Measurements from ENCODE around the gene EPB41L5. TPM values are rescaled to one million over a fixed set of nuclear protein-coding genes. Genes with fewer than 3 reads are reported as not detected.

Gene EPB41L5
- total and polyA plus RNA-seq, 10 of the 15 experiments (the other 5 are each of a cell fraction or from before 2014, with no cell fraction given), result 2.1 to 20.4 (median 8.2) TPM

DNA sequence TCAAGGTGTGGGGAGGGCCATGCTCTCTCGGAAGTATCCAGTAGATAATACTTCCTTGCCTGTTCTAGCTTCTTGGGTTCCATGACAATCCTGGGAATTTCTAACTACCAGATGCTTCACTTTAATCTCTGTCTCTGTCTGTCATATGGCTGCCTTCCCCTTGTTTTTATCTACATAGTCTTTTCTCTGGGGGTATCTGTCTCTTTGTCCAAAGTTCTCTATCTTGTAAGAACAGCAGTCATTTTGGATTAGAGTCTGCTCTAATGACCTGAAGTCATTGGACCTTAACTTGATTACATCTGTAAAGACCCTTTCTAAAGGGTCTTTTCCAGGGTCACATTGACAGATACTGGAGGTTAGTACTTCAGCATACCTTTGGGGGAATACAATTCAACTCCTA lies 11.4 kb upstream of the EPB41L5 start (continued):
- TF ChIP-seq BACH1 (IDR thresholded peaks at IDR 0.05; ENCODE audit: borderline replicate concordance) (no peak), SIN3A (IDR thresholded peaks at IDR 0.05; ENCODE audit: low read depth, low read length) (no peak), MYC (IDR thresholded peaks at IDR 0.05; ENCODE audit: insufficient read depth, insufficient read length, insufficient replicate concordance, low read length, severe bottlenecking) (no peak), NR2C2 (IDR thresholded peaks at IDR 0.05; ENCODE audit: borderline replicate concordance, control insufficient read depth, insufficient read length, low read depth) (no peak), FOXM1 (IDR thresholded peaks at IDR 0.05; ENCODE audit: low read depth, low read length) (no peak)
- TF ChIP-seq, protein P1, sequence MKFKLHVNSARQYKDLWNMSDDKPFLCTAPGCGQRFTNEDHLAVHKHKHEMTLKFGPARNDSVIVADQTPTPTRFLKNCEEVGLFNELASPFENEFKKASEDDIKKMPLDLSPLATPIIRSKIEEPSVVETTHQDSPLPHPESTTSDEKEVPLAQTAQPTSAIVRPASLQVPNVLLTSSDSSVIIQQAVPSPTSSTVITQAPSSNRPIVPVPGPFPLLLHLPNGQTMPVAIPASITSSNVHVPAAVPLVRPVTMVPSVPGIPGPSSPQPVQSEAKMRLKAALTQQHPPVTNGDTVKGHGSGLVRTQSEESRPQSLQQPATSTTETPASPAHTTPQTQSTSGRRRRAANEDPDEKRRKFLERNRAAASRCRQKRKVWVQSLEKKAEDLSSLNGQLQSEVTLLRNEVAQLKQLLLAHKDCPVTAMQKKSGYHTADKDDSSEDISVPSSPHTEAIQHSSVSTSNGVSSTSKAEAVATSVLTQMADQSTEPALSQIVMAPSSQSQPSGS (IDR thresholded peaks at IDR 0.05; ENCODE audit: low read length), result no peak
- TF ChIP-seq, protein P2, sequence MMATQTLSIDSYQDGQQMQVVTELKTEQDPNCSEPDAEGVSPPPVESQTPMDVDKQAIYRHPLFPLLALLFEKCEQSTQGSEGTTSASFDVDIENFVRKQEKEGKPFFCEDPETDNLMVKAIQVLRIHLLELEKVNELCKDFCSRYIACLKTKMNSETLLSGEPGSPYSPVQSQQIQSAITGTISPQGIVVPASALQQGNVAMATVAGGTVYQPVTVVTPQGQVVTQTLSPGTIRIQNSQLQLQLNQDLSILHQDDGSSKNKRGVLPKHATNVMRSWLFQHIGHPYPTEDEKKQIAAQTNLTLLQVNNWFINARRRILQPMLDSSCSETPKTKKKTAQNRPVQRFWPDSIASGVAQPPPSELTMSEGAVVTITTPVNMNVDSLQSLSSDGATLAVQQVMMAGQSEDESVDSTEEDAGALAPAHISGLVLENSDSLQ (IDR thresholded peaks at IDR 0.05), result no peak

DNA sequence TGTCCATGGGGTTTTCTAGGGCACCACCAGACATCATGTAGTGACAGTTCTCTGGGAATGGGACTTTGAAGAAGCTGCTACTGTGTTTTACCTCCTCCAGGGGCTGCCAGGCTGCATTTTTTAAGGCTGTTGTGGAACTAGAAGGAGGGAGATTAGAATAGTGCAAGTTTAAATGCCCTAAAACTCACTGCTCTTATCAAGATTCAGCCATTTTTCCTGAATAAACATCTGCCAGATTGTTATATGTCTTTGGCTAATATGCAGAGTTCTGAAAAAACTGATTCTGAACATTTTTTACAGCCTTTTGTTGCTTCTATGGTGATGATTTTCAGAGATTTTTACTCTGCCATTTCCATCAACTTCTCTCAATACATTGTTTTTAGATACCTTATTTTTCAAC lies 8.6 kb upstream of the EPB41L5 start:
- POLR2A ChIA-PET, result interaction anchor here (1.6 to 1.7 kb wide), 2 partner anchors 16 to 20 kb away, joined by 4 to 6 read pairs; no protein-coding TSS in a partner anchor
- DNase-seq (ENCODE audit: low read depth, low spot score) (no peak), ATAC-seq (no peak), FAIRE-seq (no peak)
- BruUV-seq (replicated peaks), result no TSS peak
- Histone ChIP-seq H3K4me2 (ENCODE audit: control insufficient read depth, insufficient read depth) (no peak overlapping the region), H3K4me1 (ENCODE audit: control insufficient read depth, insufficient read depth, low read length) (peaks cover 10% of the 10 kb centered on the region), H3K4me3 (no peak overlapping the region), H2AFZ (ENCODE audit: control insufficient read depth, low read depth, low read length) (no peak overlapping the region), H3K27ac (ENCODE audit: control insufficient read depth, insufficient read depth) (no peak overlapping the region), H3K79me2 (ENCODE audit: control insufficient read depth, insufficient read depth, low read length) (no peaks in the 10 kb centered on the region), H3K9me3 (replicated peaks; ENCODE audit: control insufficient read depth, insufficient read depth, low read length) (no peaks in the 10 kb centered on the region), H3K36me3 (ENCODE audit: control insufficient read depth in 2 of 2, insufficient read depth in 2 of 2, low read length in 1 of 2) (no peaks in the 10 kb centered on the region), H3K9ac (ENCODE audit: control insufficient read depth, insufficient read depth, low read length) (no peak overlapping the region), H3K27me3 (replicated peaks in 1 of 2; ENCODE audit: control insufficient read depth in 2 of 2, insufficient read depth in 2 of 2, low read length in 1 of 2) (no peaks in the 10 kb centered on the region), H4K20me1 (ENCODE audit: control insufficient read depth, insufficient read depth) (no peaks in the 10 kb centered on the region)
- in situ Hi-C loops (cut with MboI) (no loop called here), intact Hi-C loops (cut with micrococcal nuclease; ENCODE audit: unreplicated experiment) (no loop called here)
- SMC1A ChIA-PET (ENCODE audit: uncharacterized antibody, unreplicated experiment), result interaction anchor here (0.9 to 1.3 kb wide), 3 partner anchors 73 to 101 kb away, joined by 3 to 4 read pairs (median 3); no protein-coding TSS in a partner anchor
- RAD21 ChIA-PET (ENCODE audit: unreplicated experiment), result interaction anchor here (1.6 kb wide), 1 partner anchor 9 kb away, joined by 5 read pairs; the partner anchor contains the start of gene EPB41L5
- CTCF ChIA-PET, result interaction anchor here (1.1 to 1.3 kb wide), 2 partner anchors 15 to 172 kb away, joined by 3 to 5 read pairs; no protein-coding TSS in a partner anchor
- TF ChIP-seq, protein P3, sequence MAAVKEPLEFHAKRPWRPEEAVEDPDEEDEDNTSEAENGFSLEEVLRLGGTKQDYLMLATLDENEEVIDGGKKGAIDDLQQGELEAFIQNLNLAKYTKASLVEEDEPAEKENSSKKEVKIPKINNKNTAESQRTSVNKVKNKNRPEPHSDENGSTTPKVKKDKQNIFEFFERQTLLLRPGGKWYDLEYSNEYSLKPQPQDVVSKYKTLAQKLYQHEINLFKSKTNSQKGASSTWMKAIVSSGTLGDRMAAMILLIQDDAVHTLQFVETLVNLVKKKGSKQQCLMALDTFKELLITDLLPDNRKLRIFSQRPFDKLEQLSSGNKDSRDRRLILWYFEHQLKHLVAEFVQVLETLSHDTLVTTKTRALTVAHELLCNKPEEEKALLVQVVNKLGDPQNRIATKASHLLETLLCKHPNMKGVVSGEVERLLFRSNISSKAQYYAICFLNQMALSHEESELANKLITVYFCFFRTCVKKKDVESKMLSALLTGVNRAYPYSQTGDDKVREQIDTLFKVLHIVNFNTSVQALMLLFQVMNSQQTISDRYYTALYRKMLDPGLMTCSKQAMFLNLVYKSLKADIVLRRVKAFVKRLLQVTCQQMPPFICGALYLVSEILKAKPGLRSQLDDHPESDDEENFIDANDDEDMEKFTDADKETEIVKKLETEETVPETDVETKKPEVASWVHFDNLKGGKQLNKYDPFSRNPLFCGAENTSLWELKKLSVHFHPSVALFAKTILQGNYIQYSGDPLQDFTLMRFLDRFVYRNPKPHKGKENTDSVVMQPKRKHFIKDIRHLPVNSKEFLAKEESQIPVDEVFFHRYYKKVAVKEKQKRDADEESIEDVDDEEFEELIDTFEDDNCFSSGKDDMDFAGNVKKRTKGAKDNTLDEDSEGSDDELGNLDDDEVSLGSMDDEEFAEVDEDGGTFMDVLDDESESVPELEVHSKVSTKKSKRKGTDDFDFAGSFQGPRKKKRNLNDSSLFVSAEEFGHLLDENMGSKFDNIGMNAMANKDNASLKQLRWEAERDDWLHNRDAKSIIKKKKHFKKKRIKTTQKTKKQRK (IDR thresholded peaks at IDR 0.05; ENCODE audit: low read depth, low read length), result no peak
- TF ChIP-seq CEBPB (IDR thresholded peaks at IDR 0.05; ENCODE audit: borderline replicate concordance in 1 of 2, low read depth in 2 of 2, low read length in 2 of 2) (no peak), NR2F1 (conservative IDR thresholded peaks at IDR 0.05) (no peak), RUNX3 (IDR thresholded peaks at IDR 0.05; ENCODE audit: low read length) (no peak), NR2C2 (IDR thresholded peaks at IDR 0.05; ENCODE audit: borderline replicate concordance, control insufficient read depth, insufficient read length, low read depth) (no peak), BACH1 (IDR thresholded peaks at IDR 0.05; ENCODE audit: borderline replicate concordance) (no peak), MYC (IDR thresholded peaks at IDR 0.05; ENCODE audit: insufficient read depth, insufficient read length, insufficient replicate concordance, low read length, severe bottlenecking) (no peak)
- TF ChIP-seq, protein P4, sequence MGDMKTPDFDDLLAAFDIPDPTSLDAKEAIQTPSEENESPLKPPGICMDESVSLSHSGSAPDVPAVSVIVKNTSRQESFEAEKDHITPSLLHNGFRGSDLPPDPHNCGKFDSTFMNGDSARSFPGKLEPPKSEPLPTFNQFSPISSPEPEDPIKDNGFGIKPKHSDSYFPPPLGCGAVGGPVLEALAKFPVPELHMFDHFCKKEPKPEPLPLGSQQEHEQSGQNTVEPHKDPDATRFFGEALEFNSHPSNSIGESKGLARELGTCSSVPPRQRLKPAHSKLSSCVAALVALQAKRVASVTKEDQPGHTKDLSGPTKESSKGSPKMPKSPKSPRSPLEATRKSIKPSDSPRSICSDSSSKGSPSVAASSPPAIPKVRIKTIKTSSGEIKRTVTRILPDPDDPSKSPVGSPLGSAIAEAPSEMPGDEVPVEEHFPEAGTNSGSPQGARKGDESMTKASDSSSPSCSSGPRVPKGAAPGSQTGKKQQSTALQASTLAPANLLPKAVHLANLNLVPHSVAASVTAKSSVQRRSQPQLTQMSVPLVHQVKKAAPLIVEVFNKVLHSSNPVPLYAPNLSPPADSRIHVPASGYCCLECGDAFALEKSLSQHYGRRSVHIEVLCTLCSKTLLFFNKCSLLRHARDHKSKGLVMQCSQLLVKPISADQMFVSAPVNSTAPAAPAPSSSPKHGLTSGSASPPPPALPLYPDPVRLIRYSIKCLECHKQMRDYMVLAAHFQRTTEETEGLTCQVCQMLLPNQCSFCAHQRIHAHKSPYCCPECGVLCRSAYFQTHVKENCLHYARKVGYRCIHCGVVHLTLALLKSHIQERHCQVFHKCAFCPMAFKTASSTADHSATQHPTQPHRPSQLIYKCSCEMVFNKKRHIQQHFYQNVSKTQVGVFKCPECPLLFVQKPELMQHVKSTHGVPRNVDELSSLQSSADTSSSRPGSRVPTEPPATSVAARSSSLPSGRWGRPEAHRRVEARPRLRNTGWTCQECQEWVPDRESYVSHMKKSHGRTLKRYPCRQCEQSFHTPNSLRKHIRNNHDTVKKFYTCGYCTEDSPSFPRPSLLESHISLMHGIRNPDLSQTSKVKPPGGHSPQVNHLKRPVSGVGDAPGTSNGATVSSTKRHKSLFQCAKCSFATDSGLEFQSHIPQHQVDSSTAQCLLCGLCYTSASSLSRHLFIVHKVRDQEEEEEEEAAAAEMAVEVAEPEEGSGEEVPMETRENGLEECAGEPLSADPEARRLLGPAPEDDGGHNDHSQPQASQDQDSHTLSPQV (IDR thresholded peaks at IDR 0.05), result no peak

Data from GM12878 (cell line).